ENCODE results near the gene PRADC1. TPM values are rescaled to one million over a fixed set of nuclear protein-coding genes. Genes with fewer than 3 reads are reported as not detected.

The PRADC1 gene
- total RNA-seq, 1 experiment from 2014 or later = 8.6 TPM

- no peak for TF ChIP-seq ZBTB33 (IDR thresholded peaks at IDR 0.05; ENCODE audit: extremely low read depth, insufficient replicate concordance, low read length)
- TF ChIP-seq FOSL1 (IDR thresholded peaks at IDR 0.05; ENCODE audit: low read depth) = no peak
- no peak for TF ChIP-seq POLR2A (IDR thresholded peaks at IDR 0.05; ENCODE audit: borderline replicate concordance, extremely low read depth, insufficient read depth, insufficient read length)
Observed at GRCh38 chr2:73232403-73233153, 461 bp downstream of the PRADC1 start (continued).

- H2AFZ ChIP-seq (ENCODE audit: low read depth, low read length, poor library complexity, severe bottlenecking) = no peak overlapping the region
- H3K4me2 ChIP-seq (ENCODE audit: low read length) = no peak overlapping the region
- no peak overlapping the region for H3K9ac ChIP-seq (ENCODE audit: low read length)
- no peaks in the 10 kb centered on the region for H4K20me1 ChIP-seq (ENCODE audit: insufficient read depth)
- no peaks in the 10 kb centered on the region for H3K9me3 ChIP-seq (ENCODE audit: control insufficient read depth in 1 of 2, insufficient read depth in 1 of 2, low read depth in 1 of 2, low read length in 2 of 2)
- H3K9me2 ChIP-seq (ENCODE audit: insufficient read depth) = no peaks in the 10 kb centered on the region
- ATAC-seq (no peak), DNase-seq (ENCODE audit: low read depth, low spot score) (no peak)
- intact Hi-C loops (cut with micrococcal nuclease) = no loop called here
- no peak overlapping the region for H3K27ac ChIP-seq (ENCODE audit: low read depth, low read length)
- no peaks in the 10 kb centered on the region for H3K79me2 ChIP-seq (ENCODE audit: insufficient read depth, low read length)
- TF ChIP-seq ELF1 (IDR thresholded peaks at IDR 0.05; ENCODE audit: borderline replicate concordance, low read depth) (no peak), TCF7L2 (IDR thresholded peaks at IDR 0.05; ENCODE audit: borderline replicate concordance, extremely low read depth, insufficient read depth, insufficient read length) (no peak), ZFX (IDR thresholded peaks at IDR 0.05) (no peak)
- BruUV-seq (replicated peaks) = no TSS peak
- ChIA-PET POLR2A (no interaction called here), CTCF (no interaction called here), RAD21 (ENCODE audit: low non-redundant PET in 1 of 2, low total read pairs in 2 of 2, uncharacterized antibody in 2 of 2, unreplicated experiment in 2 of 2) (no interaction called here)
- H3K4me1 ChIP-seq (ENCODE audit: control insufficient read depth in 1 of 2, insufficient read depth in 2 of 2, low read length in 2 of 2) = peaks cover 5 to 11% of the 10 kb centered on the region in 2 experiments; a peak in 3 of 4 replicates
- H3K4me3 ChIP-seq (replicated peaks in 1 of 2; ENCODE audit: low read depth in 1 of 2, low read length in 2 of 2) = no peak overlapping the region
- H3K27me3 ChIP-seq (ENCODE audit: insufficient read depth, low read length) = no peaks in the 10 kb centered on the region
- H3K36me3 ChIP-seq (ENCODE audit: control insufficient read depth in 1 of 2, insufficient read depth in 2 of 2, low read length in 2 of 2) = peaks cover 0 to 7% of the 10 kb centered on the region in 2 experiments; a peak in 1 of 4 replicates
Observed at GRCh38 chr2:73228631-73229030, 4.4 kb downstream of the PRADC1 start.

Data from HCT116 (cell line).